NCI-H1092 treated with DMSO at 0.1 percent for 48 hours (cell line): Measurements from ENCODE around the gene CCDC124.
"Not testable (repeated sequence)": the region's sequence is repeated elsewhere in the genome, so short reads cannot be mapped to it uniquely, and the experiment has no call there.

Experiments
- DNase-seq: peaks from one replicate; lab custom pipeline; 2025; lab: John Stamatoyannopoulos, UW

The CCDC124 gene

GRCh38 chr19:17986569-17986968 is 53.8 kb downstream of the CCDC124 start:
- not testable (repeated sequence) for DNase-seq

DNA sequence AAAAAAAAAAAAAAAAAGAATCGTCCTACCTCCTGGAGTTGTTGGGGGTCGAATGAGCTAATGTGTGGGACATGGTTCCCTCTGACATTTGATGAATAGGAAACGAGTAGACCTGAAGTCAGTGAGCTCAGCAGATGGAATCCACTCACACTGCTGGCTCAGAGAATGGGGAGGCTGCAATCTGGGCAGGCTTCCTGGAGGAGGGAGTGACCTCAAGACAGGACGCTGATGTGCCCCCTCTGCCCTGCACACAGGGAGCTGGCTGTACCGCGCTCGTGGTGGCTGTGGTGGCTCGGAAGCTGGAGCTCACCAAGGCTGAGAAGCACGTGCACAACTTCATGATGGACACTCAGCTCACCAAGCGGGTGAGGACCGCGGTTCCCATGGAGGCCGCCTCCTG is 55.3 kb downstream of the CCDC124 start:
- DNase-seq: no peak

- DNase-seq: no peak
Observed at GRCh38 chr19:17989425-17990094, 56.7 kb downstream of the CCDC124 start.

DNA sequence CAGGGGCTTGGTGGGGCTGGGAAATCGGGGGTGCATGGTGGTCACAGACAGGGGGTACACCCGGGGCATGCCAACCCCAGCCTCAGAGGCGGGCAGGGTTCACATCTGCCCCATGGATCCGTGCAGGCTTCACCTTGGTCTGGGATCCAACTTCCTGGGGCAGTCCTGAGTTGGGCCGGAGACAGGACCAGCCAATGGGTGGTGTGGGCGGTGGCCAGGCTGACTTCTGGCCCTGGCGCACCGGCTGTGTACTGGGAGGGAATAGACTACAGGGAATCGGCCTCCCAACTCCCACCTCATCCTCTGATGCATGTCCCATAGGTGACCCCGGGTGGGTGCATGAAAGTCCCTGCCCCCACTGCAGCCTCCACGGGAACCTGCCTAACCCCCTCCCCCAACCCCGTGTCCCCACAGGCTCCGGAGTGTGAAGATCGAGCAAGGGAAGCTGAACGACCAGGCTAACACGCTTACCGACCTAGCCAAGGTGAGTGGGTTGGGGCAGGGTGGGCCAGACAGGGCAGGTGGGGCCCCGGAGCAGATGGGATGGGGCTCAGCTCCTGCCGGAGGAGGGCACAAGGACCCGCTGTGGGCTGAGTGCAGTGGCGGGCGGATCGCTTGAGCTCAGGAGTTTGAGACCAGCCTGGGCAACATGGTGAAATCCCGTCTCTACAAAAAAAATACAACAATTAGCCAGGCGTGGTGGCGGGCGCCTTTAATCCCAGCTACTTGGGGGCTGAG is 60.4 kb downstream of the CCDC124 start:
- no peak for DNase-seq
